RWPE1 (cell line): ENCODE results near the gene BEST1.

Experiments
- CTCF ChIA-PET: fragments of 350-600 bp; sonication (Branson Sonifier 250); formaldehyde crosslinking; extraction: SDS; loops from one replicate; lab custom pipeline; 2021; lab: Yijun Ruan, JAX
- POLR2A ChIA-PET: fragments of 400-600 bp; formaldehyde crosslinking; extraction: SDS; loops from one replicate; lab custom pipeline; 2020; ENCODE audit warnings: antibody characterized with exemption; ENCODE audit not compliant: low non-redundant PET; lab: Yijun Ruan, JAX
- DNase-seq: peaks from one replicate; pipeline ENCODE4 v3.0.0; 2012; ENCODE audit warnings: low spot score
- H3K27ac ChIP-seq: fragments of 450-650 bp; 2 replicates; pipeline ENCODE4 v1.5.1; 2017
- CTCF ChIP-seq: fragments of 450-650 bp; conservative IDR thresholded peaks from 2 replicates; pipeline ENCODE4 v1.5.1; 2017; ENCODE audit warnings: low read depth, mild to moderate bottlenecking

BEST1 gene

GRCh38 chr11:61910187-61911127, 39.7 kb upstream of the BEST1 start:
- ChIA-PET CTCF (interaction anchor here (1.0 to 1.5 kb wide), 4 partner anchors 9 to 172 kb away, joined by 3 to 5 read pairs (median 4); no protein-coding TSS in a partner anchor), POLR2A (no interaction called here)
- no peak for TF ChIP-seq CTCF
- DNase-seq: no peak
- no peak overlapping the region; the same call in 1 of the 2 replicates for H3K27ac ChIP-seq

- H3K27ac ChIP-seq: no peak overlapping the region; the same call in 1 of the 2 replicates
- POLR2A ChIA-PET: no interaction called here
- CTCF ChIA-PET: interaction anchor here (1.1 to 1.5 kb wide), 2 partner anchors 13 to 171 kb away, joined by 3 to 5 read pairs; no protein-coding TSS in a partner anchor
- no peak for TF ChIP-seq CTCF
- DNase-seq: no peak
Observed at GRCh38 chr11:61911128-61911700, 38.9 kb upstream of the BEST1 start.

- TF ChIP-seq CTCF: no peak
- ChIA-PET CTCF (interaction anchor here (1.1 kb wide), 1 partner anchor 13 kb away, joined by 3 read pairs; no protein-coding TSS in a partner anchor), POLR2A (no interaction called here)
- H3K27ac ChIP-seq: no peak overlapping the region
- DNase-seq: no peak
Observed at GRCh38 chr11:61911701-61912529, 38.2 kb upstream of the BEST1 start.

- CTCF ChIA-PET: interaction anchor here (1.1 kb wide), 1 partner anchor 14 kb away, joined by 3 read pairs; no protein-coding TSS in a partner anchor
- no peak overlapping the region for H3K27ac ChIP-seq
- TF ChIP-seq CTCF: no peak
- POLR2A ChIA-PET: no interaction called here
- DNase-seq: no peak
Observed at GRCh38 chr11:61912530-61912898, 37.6 kb upstream of the BEST1 start.

GRCh38 chr11:61912991-61913698, 37.0 kb upstream of the BEST1 start:
- CTCF ChIA-PET: interaction anchor here (1.1 kb wide), 1 partner anchor 14 kb away, joined by 3 read pairs; no protein-coding TSS in a partner anchor
- no peak overlapping the region for H3K27ac ChIP-seq
- no peak for DNase-seq
- no peak for TF ChIP-seq CTCF
- POLR2A ChIA-PET: no interaction called here
